GM23248 (cell line): ENCODE measurements around the gene DUSP11.

Source experiments
- EZH2 ChIP-seq: fragments of 200-600 bp; sonication (generic); IDR thresholded peaks from 2 replicates; pipeline ENCODE4 v1.6.1; 2018; ENCODE audit warnings: antibody characterized with exemption, mild to moderate bottlenecking; ENCODE audit not compliant: insufficient read depth, poor library complexity, severe bottlenecking
- EZH2phosphoT487 ChIP-seq: fragments of 200-600 bp; sonication (generic); IDR thresholded peaks from 2 replicates; pipeline ENCODE4 v1.6.1; 2018; ENCODE audit warnings: antibody characterized with exemption, moderate library complexity, mild to moderate bottlenecking, low read depth; ENCODE audit not compliant: insufficient read depth

DNA sequence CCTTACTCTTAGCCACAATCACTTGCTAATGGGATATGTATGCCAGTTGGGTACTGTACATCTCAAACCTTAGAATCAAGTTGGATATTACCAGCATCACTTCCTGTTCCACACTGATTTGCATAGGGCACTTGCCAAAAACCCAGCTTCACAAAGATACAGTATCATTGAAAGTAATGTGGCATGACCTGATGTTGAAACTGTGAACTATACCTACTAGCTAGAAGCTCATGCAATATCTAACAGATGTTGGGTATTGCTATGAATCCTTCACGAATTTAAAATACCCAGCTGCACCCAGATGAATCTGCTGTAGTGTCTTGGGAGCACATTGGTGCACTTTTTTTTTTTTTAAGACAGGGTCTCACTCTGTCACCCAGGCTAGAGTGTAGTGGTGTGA, 42.4 kb upstream of the DUSP11 start:
- TF ChIP-seq EZH2phosphoT487 (no peak), EZH2 (no peak)
